ENCODE measurements around the gene COPZ2.

The COPZ2 gene

DNA sequence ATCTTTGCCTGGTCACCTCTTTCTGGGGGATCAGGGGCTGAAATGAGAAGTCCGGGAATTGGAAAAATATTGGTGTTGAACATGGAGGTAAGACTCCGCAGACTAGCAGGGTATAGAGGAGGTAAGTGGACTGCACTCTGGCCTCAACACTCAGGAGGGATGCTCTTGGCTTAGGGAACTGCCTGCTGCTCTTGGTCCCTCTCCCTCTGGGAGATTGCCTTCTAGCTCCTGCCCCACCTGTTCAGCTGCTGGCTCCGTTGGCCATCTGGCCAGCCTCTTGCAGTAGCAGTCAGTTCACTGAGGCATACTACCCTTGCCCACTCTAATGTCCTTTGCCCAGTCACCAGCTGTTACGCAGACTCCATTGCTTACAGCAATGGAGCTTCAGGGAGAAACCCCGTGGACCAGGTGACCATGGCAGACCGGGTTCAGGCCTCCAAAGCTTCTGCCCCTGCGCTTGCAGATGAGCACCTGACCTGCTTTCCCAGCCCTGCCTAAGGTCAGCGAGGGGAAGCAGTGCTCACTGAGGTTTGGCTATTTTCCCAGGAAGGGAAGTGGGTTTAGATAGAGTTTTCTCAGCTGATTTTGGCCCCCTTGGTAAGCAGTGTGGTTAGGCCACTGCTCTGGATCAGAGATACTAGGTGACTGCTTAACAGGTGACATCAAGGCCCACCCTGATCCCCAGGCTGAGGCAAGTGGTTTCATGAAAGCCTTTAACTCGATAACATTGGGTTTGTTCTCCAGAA lies 54.8 kb downstream of the COPZ2 start:
- no peak for DNase-seq

DNA sequence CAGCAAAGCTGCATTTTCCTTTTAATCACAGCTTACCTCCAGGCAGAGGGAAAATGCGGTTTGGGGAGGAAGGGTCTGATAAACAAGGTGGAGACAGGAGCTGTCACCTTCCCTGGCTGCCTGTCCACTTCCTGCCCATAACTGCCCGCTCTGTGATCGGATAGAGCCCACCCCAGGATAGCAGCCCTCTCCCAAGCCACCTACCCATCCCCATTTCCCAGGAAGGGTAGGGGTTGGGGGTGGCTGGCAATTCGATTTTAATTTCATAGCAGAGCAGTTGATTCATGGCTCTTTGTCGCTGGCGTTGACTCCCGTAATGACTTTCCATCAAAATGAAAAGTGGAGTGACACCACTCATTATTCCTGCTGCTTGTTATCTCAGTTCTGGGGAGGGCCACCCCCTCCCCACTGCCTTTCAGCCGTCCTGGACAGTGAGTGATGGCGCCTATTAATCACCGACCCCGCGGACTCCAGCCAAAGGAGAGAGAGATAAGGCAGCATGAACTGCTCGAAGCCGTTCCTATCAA lies 55.4 kb downstream of the COPZ2 start:
- DNase-seq: no peak

GRCh38 chr17:47981462-47981861 lies 56.1 kb downstream of the COPZ2 start:
- DNase-seq: no peak

- no peak for DNase-seq
Measured at GRCh38 chr17:47980541-47980940, 57.1 kb downstream of the COPZ2 start.

DNA sequence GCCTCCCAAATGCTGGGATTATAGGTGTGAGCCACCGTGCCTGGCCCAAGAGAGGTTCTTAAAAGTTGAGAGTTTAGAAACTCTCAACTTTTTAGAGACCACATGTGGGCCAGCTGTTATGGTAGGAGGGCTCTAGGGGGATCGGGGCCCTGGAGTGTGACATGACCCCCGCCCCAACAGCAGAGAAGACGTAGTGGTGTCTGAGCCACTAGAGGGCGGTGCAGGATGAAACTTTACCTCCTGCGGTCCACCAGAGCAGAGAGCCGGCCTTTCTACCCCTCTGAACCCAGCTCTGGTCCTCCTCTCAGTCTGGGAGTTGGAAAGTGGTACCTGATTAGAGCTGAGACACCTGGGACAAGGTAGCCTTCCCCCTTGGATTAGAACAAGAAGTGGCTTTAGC lies 59.3 kb downstream of the COPZ2 start:
- DNase-seq: peak; percentile 52

All from NCI-H2107 (cell line).